Esophagus muscularis mucosa (tissue), 3 donors: ENCODE results near the gene CCDC12.

Experiments
- POLR2A ChIP-seq: fragments of 450-650 bp; IDR thresholded peaks from one replicate; pipeline ENCODE4 v1.6.1; 2017; ENCODE audit warnings: antibody characterized with exemption, moderate library complexity, mild to moderate bottlenecking, low read depth
- TF ChIP-seq, protein P1 (sequence below), 3 experiments: fragments of 200-600 bp in 2 of 3; fragments of 450-650 bp in 1 of 3; sonication (generic) in 2 of 3; IDR thresholded peaks; one replicate each; pipeline ENCODE4 v1.5.1; 2017 to 2019; ENCODE audit warnings: antibody characterized with exemption in 3 of 3, mild to moderate bottlenecking in 2 of 3, moderate library complexity in 1 of 3

DNA sequence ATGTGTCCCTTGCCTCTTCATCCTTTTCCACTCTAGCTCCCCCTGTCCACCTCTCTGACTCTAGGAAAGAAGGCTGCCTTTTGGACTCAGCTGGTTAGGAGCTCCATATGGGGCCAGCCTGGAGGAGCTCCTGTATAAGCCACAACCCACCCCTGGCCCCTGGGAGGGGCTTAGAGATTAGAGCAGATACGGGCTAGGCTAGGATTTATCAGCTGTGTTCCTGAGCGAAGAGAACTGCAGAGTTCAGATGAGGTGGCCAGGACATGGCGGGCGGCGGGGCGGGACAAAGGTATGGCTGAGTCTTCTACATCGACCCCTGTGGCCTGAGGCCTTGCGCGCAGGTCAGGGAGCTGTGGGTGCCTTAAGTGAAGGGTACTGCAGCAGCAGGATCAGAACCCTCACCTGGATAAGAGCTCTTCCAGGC, 10.8 kb upstream of the CCDC12 start:
- TF ChIP-seq, protein P1, sequence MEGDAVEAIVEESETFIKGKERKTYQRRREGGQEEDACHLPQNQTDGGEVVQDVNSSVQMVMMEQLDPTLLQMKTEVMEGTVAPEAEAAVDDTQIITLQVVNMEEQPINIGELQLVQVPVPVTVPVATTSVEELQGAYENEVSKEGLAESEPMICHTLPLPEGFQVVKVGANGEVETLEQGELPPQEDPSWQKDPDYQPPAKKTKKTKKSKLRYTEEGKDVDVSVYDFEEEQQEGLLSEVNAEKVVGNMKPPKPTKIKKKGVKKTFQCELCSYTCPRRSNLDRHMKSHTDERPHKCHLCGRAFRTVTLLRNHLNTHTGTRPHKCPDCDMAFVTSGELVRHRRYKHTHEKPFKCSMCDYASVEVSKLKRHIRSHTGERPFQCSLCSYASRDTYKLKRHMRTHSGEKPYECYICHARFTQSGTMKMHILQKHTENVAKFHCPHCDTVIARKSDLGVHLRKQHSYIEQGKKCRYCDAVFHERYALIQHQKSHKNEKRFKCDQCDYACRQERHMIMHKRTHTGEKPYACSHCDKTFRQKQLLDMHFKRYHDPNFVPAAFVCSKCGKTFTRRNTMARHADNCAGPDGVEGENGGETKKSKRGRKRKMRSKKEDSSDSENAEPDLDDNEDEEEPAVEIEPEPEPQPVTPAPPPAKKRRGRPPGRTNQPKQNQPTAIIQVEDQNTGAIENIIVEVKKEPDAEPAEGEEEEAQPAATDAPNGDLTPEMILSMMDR (IDR thresholded peaks at IDR 0.05) = no peak
- no peak for TF ChIP-seq POLR2A
